Stimulated activated CD4-positive, alpha-beta T cell treated with anti-CD3 and anti-CD28 coated beads, Interleukin-1b, Interleukin-23, amount 100 ng/mL, for 48 hours (primary cell): ENCODE measurements around the gene LINGO4.
A peak's percentile ranks its signal among the peaks of the same experiment; 100 is the strongest.
"Not testable (repeated sequence)": the region's sequence is repeated elsewhere in the genome, so short reads cannot be mapped to it uniquely, and the experiment has no call there.

ENCODE experiments used
- DNase-seq: peaks from one replicate; pipeline ENCODE4 v3.0.0-alpha.2; 2020

Gene LINGO4

GRCh38 chr1:151811181-151811580, 6.0 kb upstream of the LINGO4 start:
- no peak for DNase-seq

- no peak for DNase-seq
Observed at GRCh38 chr1:151809985-151810556, 4.9 kb upstream of the LINGO4 start.

GRCh38 chr1:151809290-151809984, 4.2 kb upstream of the LINGO4 start:
- DNase-seq, result no peak

- DNase-seq, result no peak
Observed at GRCh38 chr1:151807766-151808165, 2.5 kb upstream of the LINGO4 start.

- no peak for DNase-seq
Observed at GRCh38 chr1:151807131-151807530, 1.9 kb upstream of the LINGO4 start.

GRCh38 chr1:151806170-151806569, 951 bp upstream of the LINGO4 start:
- DNase-seq, result no peak

- no peak for DNase-seq
Observed at GRCh38 chr1:151803915-151804314, 1.3 kb downstream of the LINGO4 start.

- no peak for DNase-seq
Observed at GRCh38 chr1:151803164-151803563, 2.1 kb downstream of the LINGO4 start.

GRCh38 chr1:151802372-151802771, 2.8 kb downstream of the LINGO4 start:
- no peak for DNase-seq

- DNase-seq, result no peak
Observed at GRCh38 chr1:151801846-151802245, 3.4 kb downstream of the LINGO4 start.

GRCh38 chr1:151801310-151801820, 3.9 kb downstream of the LINGO4 start:
- DNase-seq, result no peak

GRCh38 chr1:151800830-151801229, 4.4 kb downstream of the LINGO4 start:
- no peak for DNase-seq

GRCh38 chr1:151799179-151800022, 5.8 kb downstream of the LINGO4 start:
- no peak for DNase-seq

GRCh38 chr1:151798571-151798970, 6.6 kb downstream of the LINGO4 start:
- DNase-seq, result no peak

- no peak for DNase-seq
Observed at GRCh38 chr1:151790940-151791651, 14.1 kb downstream of the LINGO4 start.

GRCh38 chr1:151790071-151790939, 14.9 kb downstream of the LINGO4 start, which contains the start of gene TDRKH:
TDRKH (minus strand) TSS chr1:151790500; CDS start chr1:151783022, 7,478 bp downstream.
- peak; percentile 99 for DNase-seq

GRCh38 chr1:151787689-151788088, 17.5 kb downstream of the LINGO4 start:
- DNase-seq, result no peak

GRCh38 chr1:151783796-151784195, 21.4 kb downstream of the LINGO4 start:
- no peak for DNase-seq

GRCh38 chr1:151782741-151783140, 22.5 kb downstream of the LINGO4 start:
- no peak for DNase-seq

- not testable (repeated sequence) for DNase-seq
Observed at GRCh38 chr1:151782026-151782425, 23.2 kb downstream of the LINGO4 start.

GRCh38 chr1:151780736-151781135, 24.5 kb downstream of the LINGO4 start:
- DNase-seq, result not testable (repeated sequence)

GRCh38 chr1:151779852-151780251, 25.4 kb downstream of the LINGO4 start:
- no peak for DNase-seq
